ENCODE results near the gene EDARADD.

GRCh38 chr1:236524895-236525184 lies 130.8 kb downstream of the EDARADD start:
- TF ChIP-seq CTCF (IDR thresholded peaks at IDR 0.05; ENCODE audit: low read depth, low read length, missing input control) (no peak), REST (IDR thresholded peaks at IDR 0.05) (no peak), MAX (IDR thresholded peaks at IDR 0.05) (no peak), RAD21 (IDR thresholded peaks at IDR 0.05) (no peak), GABPA (IDR thresholded peaks at IDR 0.05 in 1 of 2, conservative IDR thresholded peaks at IDR 0.05 in 1 of 2) (no peak)

All from liver (tissue), 3 donors.